NCI-H1092 treated with DMSO at 0.1 percent for 48 hours (cell line): ENCODE measurements around the gene STX8.
"Not testable (repeated sequence)": the region's sequence is repeated elsewhere in the genome, so short reads cannot be mapped to it uniquely, and the experiment has no call there.

Experiments
- DNase-seq: peaks from one replicate; lab custom pipeline; 2025; lab: John Stamatoyannopoulos, UW

Gene STX8

DNA sequence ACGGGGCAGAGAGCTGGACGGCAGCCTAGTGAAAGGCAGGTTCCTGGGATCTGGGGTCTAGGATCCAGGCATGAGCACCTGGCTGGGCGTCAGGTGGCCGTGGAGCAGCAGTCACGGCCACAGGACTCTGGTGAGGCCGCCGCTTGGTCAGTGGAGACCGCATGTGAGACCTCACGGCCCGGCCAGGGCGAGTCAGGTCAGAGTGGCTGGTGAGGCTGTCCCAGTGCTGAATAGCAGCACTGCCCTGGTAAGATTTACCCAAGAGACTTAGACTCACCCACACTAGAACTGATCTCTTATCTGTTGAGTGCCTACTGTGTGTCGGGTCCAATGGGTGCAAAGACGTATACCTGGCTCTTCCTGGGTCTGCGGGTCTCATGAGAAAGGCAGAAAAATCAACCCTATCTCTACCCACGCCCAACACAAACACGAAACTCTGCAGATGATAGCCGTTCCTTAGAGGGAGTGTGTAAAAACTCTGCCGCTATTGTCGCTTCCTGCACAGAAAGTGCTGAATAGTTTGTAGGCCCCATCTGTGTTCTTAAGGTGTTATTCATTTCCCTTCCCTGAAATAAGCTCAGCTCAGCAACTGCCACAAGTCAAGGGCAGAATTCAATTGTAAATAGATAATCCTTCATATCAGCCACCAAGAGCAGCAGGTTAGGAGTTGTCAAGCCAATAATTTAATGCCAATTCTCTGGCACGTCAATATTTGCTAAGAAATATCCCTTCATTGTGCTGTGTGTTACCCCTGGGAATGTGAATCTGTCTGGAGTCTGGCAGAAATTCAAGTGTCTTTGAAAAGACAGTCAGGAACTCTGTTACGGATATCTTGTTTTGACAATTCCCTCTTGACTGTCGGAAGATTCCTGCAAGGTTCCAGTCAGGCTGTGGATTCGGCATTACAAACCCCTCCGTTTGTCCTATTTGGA is 314.3 kb downstream of the STX8 start:
- no peak for DNase-seq

- DNase-seq = no peak
Measured at GRCh38 chr17:9259419-9259818, 316.2 kb downstream of the STX8 start.

DNA sequence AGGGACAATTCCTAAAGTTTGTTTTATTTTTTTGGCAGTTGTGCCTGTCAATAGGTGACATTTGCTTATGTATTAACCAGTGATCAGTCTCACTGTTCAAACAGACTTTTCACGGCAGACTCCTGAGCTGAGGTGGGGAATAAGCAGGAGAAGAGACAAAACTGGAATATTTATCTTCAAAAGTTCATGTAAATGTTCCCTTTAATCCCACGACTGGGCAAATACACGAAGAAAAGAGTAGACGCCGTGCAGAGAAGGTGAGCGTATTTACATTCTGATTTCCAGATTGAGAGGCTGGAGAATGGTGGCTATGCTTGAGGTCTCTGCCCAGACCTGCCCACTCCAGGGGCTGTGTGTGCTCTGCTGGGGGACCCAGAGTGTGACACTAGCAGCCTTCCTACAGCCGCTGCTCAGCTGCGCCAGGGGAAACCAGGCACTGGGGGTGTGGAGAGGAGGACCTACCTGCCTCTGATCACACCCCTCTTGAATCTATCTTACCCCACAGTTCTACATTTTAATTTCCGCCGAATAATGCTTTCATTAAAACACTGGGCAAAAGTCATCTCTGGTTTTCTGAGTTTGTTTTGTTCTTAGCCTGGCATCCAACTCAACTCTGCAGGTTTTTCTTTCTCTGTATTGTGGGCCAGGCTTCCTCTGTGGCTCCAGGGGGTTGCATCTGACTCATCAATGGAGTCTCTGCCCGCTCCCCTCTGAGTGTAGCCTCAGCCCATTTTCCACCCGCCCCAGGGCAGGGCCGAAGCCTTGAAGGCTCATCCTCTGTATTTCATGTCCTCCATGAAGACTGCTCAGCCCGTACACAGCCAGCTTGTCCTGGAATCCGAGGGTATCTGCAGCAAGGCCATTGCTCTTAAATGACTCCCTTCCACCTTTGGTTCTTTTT is 317.3 kb downstream of the STX8 start:
- DNase-seq = no peak

- DNase-seq = not testable (repeated sequence)
Measured at GRCh38 chr17:9257630-9257965, 318.0 kb downstream of the STX8 start.

DNA sequence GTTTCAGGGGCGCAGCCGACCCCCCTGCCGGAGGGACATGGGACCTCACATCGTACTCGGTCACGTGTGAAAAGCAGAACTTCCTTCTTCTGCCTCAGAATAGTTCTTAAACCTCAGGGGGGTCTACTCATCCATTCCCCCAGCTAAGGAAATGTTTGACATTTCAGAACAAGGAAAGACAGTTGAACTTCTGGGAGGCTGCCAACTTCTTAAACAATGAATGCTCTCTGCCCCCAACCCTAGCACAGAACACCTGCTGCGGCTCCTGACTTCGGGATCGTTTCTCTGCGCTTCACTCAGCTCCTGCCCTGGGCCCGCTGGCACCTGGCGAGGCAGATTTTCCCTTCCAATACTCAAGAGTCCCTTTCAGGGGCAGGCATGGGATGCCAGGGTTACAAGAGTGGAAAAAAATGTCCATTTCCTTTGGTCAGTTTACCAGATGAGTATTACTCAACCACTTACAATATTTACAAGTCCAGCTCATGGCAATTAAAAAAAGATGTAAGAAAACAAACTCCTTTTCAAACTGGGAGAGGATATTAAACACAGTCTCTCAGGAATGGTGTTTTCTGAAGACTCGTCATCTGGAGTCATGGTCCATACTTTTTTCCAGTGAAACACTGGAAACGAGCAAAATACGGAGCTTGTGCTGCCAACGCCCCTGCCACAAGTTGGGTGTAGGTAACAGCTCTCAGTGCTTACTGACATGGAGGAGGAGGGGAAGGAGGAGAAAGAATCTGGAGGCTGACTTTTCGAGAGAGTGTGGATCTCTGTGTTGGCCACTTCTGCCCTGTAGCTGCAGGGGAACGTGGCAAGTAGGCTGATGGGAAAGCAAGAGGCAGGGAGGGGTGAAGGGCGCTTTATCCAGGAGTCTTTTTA is 318.6 kb downstream of the STX8 start:
- DNase-seq = no peak

- no peak for DNase-seq
Measured at GRCh38 chr17:9256361-9256750, 319.3 kb downstream of the STX8 start.

GRCh38 chr17:9255833-9256232 is 319.8 kb downstream of the STX8 start:
- DNase-seq = no peak

DNA sequence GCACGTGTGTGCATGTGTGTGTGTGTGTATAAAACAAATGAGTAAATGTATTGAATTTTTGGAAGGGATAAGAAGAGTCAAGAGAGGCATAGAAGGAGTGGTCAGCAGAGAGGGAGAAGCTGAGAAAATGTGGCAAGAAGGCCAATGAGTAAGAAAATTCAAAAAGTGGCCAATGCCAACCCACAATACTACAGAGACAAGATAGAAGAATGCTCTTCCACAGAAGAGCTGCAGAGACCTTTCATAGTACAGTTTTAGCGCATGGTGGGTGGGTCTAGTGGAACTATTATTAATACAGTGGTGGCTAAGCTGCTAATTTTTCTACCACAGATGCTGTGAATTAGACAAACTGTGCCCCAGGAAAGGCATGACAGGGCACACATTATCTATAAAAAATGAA is 320.8 kb downstream of the STX8 start:
- DNase-seq = no peak

DNA sequence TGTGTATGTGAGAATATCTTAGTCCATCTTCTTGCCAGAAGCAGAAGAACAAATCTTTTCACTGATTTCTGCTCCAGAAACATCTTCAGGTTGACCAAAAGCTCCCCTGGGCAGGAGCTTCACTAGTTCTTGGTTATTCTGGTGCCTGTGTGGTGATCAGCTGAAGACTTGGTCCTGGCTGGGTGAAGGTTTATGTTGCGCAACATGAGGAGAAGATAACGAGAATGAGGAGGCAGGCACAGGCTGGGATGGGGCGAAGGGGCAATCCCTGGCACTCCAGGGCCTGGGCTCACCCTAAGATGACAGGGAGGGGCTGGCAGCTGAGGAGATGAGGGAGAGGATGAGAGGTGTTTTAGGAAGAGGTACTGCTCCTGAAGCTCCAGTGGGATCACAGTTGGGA is 322.3 kb downstream of the STX8 start:
- no peak for DNase-seq

- DNase-seq = no peak
Measured at GRCh38 chr17:9251273-9251672, 324.3 kb downstream of the STX8 start.

GRCh38 chr17:9249245-9249953 is 326.2 kb downstream of the STX8 start:
- DNase-seq = no peak

- no peak for DNase-seq
Measured at GRCh38 chr17:9247401-9247938, 328.1 kb downstream of the STX8 start.

DNA sequence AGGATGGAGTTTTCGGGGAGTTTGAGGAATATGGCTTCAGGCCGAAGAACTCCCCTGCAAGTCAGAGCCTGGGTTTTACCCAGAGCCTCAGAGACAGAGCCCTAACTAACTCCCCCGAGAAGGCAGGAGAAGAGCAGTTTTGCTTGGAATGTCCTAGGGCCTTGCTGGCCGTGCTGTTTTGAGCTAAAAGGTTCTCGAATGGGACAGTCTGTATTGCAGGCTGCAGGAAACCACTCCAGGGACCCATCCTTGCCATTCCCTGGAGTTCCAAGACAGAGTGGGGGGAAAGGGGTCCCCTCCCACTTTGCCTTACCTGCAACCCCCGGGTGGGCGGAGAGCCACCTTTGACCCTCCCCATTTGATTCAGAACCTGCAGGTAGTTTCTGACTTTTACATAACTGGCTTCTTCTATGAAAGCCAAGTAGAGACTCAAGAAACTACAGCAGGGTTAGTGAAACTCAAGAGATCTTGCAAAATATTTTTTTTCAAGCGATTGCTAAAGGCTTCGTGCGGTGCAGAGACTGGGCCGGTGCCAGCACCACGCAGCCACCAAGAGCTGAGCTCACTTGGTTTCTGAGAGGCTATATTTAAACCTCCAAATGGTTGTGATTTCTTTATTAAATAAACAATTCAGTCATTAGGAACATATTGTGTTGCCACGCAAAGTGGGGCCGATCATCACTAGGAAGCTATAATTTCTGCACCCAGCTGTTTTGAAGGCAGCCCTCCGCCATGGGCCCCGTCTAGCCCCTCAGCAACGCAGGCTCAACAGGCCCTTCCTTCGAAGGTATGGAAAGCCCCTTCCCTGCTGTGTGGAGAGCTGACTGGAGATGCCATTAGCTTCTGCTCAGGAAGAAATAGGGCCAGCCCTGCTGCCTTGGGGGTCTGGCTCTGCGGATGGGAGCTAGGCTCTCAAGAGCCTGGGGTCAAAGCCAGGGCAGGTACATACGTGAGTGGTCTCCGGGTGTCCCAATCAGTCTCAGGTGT is 331.3 kb downstream of the STX8 start:
- DNase-seq = no peak

- no peak for DNase-seq
Measured at GRCh38 chr17:9242983-9243382, 332.6 kb downstream of the STX8 start.

DNA sequence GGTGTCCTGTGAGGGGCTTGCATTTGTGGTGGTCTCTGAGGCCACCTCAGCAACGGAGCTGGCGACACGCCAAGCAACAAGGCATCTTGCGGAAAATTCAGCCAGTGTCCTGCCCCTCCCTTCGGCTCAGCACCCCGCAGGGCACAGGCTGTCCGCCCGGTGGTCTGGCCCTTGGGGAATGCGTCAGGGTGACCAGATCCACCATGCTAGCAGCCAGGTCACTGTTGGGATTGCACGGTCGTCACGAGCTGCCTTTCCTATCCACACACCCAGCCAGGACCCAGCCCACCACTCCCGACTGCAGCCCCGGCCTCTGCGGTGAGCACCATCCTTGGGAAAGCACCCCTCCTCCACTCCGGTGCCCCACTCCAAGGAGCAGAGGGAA is 333.1 kb downstream of the STX8 start:
- no peak for DNase-seq

GRCh38 chr17:9241774-9242496 is 333.7 kb downstream of the STX8 start:
- no peak for DNase-seq

DNA sequence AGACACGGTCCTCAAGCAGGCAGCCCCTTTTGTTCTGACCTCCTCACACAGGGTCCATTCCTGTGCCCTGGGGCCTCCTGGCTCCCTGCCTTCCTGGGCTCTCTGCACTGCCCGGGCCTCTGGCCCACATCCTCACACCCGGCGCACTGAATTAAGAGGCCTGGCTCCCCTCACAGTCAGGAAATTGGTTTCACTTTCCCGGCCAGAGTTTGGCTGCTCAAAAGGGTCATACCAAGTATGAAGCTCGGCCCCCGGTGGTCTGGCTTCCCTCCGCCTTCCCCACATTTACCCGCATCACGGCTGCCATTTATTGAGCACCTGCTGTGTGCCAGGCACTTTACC is 334.3 kb downstream of the STX8 start:
- DNase-seq = no peak

DNA sequence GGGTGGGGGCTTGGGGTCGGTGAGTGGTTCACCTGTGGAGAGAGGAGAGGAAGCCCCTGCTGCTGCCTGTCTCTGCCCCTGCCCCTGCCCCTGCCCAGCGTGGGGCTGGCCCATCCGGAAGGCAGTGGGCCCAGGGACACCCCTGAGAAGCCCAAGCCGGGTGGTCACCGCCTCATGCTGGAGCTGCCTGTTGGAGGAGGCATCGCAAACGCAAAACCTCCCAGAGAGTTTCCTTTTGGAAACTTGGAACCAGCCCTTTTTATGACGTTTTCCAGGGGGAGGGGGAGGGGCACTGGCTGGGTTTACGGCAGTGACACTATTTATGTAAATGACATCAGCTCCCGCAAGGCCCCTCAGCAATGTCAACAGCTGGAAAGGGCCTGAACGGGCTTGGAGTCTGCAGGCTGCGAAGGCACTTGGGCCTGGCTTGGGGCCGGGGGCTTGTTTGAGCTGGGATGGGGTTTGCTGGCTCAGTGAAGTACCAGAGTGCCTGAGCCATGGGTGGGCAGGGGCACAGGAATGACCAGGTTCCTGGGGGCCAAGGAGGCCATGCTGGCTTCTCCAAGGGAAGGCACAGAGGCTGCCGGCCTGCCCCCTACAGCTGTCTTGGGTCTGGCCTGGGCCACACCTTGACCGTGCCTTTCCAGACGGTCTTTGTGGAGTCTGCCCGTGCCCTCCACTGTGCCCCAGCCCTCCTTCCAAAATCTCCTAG is 334.8 kb downstream of the STX8 start:
- no peak for DNase-seq
